Ascending aorta (tissue), 2 donors: Measurements from ENCODE around the gene PARP4. TPM values are rescaled to one million over a fixed set of nuclear protein-coding genes. Genes with fewer than 3 reads are reported as not detected.
"Not testable (repeated sequence)": the region's sequence is repeated elsewhere in the genome, so short reads cannot be mapped to it uniquely, and the experiment has no call there.

ENCODE experiments used
- DNase-seq, 2 donors: peaks; one replicate each; pipeline ENCODE4 v3.0.0-alpha.2; 2019; ENCODE audit warnings: low spot score in 2 of 2
- H3K27ac ChIP-seq, 2 donors: fragments of 200-600 bp; sonication (generic); one replicate each; pipeline ENCODE4 v1.5.1; 2016 to 2017; ENCODE audit warnings: mild to moderate bottlenecking in 1 of 2
- H3K27me3 ChIP-seq: fragments of 200-600 bp; sonication (generic); one replicate; pipeline ENCODE4 v1.5.1; 2017
- H3K36me3 ChIP-seq, 2 donors: fragments of 200-600 bp; sonication (generic); one replicate each; pipeline ENCODE4 v1.5.1; 2016
- H3K4me1 ChIP-seq, 2 donors: fragments of 200-600 bp; sonication (generic); one replicate each; pipeline ENCODE4 v1.5.1; 2016 to 2017; ENCODE audit warnings: mild to moderate bottlenecking in 1 of 2
- H3K4me3 ChIP-seq, 2 donors: fragments of 200-600 bp; sonication (generic); one replicate each; pipeline ENCODE4 v1.5.1; 2016 to 2017; ENCODE audit warnings: mild to moderate bottlenecking in 1 of 2
- H3K9me3 ChIP-seq, 2 donors: fragments of 200-600 bp; sonication (generic); one replicate each; pipeline ENCODE4 v1.5.1; 2016
- intact Hi-C: fragments of 100-400 bp; cut with DNase I; formaldehyde crosslinking; loops from one replicate; pipeline ENCODE4 v1.15.1; 2023
- total RNA-seq: library from RNA; depleted of rRNA; stranded (reverse); fragments of >200 nt; gene quantifications from one replicate; pipeline ENCODE4 v1.1.0, GENCODE V29; 2016
- TF ChIP-seq, protein P1 (sequence below), 3 experiments: fragments of 200-600 bp in 2 of 3; fragments of 450-650 bp in 1 of 3; sonication (generic) in 2 of 3; IDR thresholded peaks; one replicate each; pipeline ENCODE4 v1.5.1; 2016 to 2019; ENCODE audit warnings: antibody characterized with exemption in 3 of 3, mild to moderate bottlenecking in 1 of 3, moderate library complexity in 1 of 3

Gene PARP4
- total RNA-seq, 1 donor from 2014 or later = 15.8 TPM

GRCh38 chr13:24385902-24386301 is 126.7 kb downstream of the PARP4 start:
- TF ChIP-seq, protein P1, sequence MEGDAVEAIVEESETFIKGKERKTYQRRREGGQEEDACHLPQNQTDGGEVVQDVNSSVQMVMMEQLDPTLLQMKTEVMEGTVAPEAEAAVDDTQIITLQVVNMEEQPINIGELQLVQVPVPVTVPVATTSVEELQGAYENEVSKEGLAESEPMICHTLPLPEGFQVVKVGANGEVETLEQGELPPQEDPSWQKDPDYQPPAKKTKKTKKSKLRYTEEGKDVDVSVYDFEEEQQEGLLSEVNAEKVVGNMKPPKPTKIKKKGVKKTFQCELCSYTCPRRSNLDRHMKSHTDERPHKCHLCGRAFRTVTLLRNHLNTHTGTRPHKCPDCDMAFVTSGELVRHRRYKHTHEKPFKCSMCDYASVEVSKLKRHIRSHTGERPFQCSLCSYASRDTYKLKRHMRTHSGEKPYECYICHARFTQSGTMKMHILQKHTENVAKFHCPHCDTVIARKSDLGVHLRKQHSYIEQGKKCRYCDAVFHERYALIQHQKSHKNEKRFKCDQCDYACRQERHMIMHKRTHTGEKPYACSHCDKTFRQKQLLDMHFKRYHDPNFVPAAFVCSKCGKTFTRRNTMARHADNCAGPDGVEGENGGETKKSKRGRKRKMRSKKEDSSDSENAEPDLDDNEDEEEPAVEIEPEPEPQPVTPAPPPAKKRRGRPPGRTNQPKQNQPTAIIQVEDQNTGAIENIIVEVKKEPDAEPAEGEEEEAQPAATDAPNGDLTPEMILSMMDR (IDR thresholded peaks at IDR 0.05) = no peak
- intact Hi-C loops = no loop called here
- DNase-seq = no peak
- Histone ChIP-seq H3K27me3 (no peaks in the 10 kb centered on the region), H3K27ac (no peak overlapping the region), H3K9me3 (no peaks in the 10 kb centered on the region), H3K4me3 (no peak overlapping the region), H3K36me3 (no peaks in the 10 kb centered on the region), H3K4me1 (no peaks in the 10 kb centered on the region)

GRCh38 chr13:24384946-24385345 is 127.6 kb downstream of the PARP4 start:
- H3K27me3 ChIP-seq, intact Hi-C loops, H3K4me1 ChIP-seq, DNase-seq, H3K9me3 ChIP-seq, H3K36me3 ChIP-seq, H3K4me3 ChIP-seq, H3K27ac ChIP-seq: not testable (repeated sequence)

DNA sequence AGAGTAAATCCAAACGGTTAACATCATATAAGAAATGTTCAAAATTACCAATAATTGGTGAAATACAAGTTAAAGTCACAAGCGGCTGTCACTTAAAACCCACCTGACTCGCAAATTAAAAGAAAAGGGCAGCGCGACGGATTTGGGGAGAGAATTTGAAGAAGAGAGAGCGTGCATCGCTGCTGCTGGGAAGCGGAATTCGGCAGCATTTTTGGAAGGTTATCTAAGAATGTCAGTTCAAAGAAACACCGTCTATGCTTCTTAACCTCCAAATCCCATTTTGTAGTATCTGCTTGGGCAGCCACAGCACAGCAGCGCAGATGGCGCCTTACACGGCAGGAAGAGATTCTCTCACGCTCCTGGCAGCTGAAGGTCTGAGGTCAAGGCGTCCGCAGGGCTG is 128.5 kb downstream of the PARP4 start:
- DNase-seq, intact Hi-C loops, H3K27me3 ChIP-seq, H3K9me3 ChIP-seq, H3K4me1 ChIP-seq, H3K36me3 ChIP-seq, H3K27ac ChIP-seq, H3K4me3 ChIP-seq: not testable (repeated sequence)

DNA sequence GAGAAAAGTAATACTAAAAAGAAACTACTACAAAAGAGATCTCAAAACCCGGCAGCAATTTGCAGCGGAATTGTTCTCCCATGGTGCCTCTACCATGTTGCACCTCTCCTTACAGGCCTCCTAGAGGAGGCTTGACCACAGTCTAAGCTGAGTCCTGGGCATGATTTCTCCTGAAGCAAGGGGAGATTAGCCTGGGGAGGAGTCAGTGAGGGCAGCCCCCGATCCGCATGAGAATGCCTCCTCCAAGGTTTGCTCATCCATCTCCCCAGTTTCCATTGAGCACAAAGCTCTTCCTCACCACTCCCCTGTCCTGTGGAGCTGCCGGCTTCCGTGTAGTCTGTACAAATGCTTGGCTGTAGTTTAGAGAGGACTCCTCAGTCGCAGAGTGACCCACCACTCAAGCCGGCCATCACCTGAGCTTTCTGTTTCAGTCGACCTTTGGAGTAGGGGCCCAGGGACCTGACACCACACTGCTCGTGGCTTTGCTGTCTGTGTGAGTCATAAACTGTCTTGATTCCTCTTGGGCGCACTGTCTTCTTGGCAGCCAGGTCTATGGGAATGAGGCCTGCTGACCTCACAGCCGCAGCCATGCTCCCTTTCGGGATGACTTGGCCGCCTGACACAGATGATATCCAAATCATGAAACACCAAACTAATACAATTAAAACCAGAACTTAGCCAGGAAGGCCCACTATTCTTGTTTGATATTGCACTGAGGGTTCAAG is 130.9 kb downstream of the PARP4 start:
- DNase-seq = no peak
- Histone ChIP-seq H3K9me3 (no peaks in the 10 kb centered on the region), H3K4me3 (no peak overlapping the region), H3K27me3 (no peaks in the 10 kb centered on the region), H3K27ac (no peak overlapping the region), H3K36me3 (no peaks in the 10 kb centered on the region), H3K4me1 (no peaks in the 10 kb centered on the region)
- intact Hi-C loops = no loop called here
- TF ChIP-seq, protein P1 (IDR thresholded peaks at IDR 0.05) = no peak

DNA sequence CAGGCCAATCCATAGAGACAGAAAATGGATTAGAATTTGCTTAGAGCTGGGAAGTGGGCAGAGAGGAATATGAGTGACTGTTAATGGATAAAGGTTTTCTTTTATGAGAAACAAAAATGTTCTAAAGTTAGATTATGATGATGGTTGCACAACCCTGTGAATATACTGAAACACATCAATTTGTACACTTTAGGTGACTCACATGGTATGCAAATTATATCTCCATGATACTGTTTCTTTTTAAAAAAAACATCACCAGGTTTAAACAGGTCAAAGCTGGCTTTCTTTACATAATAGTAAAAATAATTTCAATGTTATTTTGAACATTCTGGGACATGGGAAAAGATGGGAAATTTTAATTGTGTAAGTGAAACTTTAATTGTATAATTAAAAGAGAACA is 131.7 kb downstream of the PARP4 start:
- H3K4me3 ChIP-seq, H3K27ac ChIP-seq, DNase-seq, H3K4me1 ChIP-seq, H3K27me3 ChIP-seq, H3K9me3 ChIP-seq, intact Hi-C loops, H3K36me3 ChIP-seq: not testable (repeated sequence)

GRCh38 chr13:24380227-24380626 is 132.4 kb downstream of the PARP4 start:
- H3K4me1 ChIP-seq, H3K27me3 ChIP-seq, H3K4me3 ChIP-seq, intact Hi-C loops, H3K27ac ChIP-seq, H3K9me3 ChIP-seq, DNase-seq, H3K36me3 ChIP-seq: not testable (repeated sequence)

DNA sequence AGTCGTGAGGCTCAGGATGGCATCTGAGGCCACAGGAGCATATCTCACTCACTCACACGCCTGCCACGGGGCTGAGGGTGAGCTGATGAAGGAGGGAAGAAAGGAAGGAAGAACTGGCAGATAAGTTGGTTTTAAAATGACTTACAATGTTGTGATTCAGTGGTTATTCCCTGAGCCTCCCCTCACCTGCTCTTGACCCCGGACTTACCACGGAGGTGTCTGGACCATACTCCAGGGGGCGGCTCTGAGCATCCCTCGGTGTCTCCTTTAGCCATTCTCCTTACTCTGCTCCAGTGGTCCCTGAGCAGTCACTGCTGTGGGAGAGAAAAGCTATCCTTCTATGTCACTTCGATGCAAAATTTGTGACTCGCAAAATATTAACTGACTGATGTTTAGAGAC is 141.3 kb downstream of the PARP4 start:
- DNase-seq, H3K4me3 ChIP-seq, H3K4me1 ChIP-seq, H3K27ac ChIP-seq, intact Hi-C loops, H3K27me3 ChIP-seq, H3K36me3 ChIP-seq, H3K9me3 ChIP-seq: not testable (repeated sequence)

Other genes with a start within 250 kb of the PARP4 start
- gene C1QTNF9, start 203.2 kb downstream of the PARP4 start, total RNA-seq = not detected
- gene ATP12A, start 167.6 kb upstream of the PARP4 start, total RNA-seq = not detected